ENCODE measurements around the gene SORT1.
A peak's percentile ranks its signal among the peaks of the same experiment; 100 is the strongest.

Gene SORT1

GRCh38 chr1:109433322-109433721 is 35.6 kb upstream of the SORT1 start:
- DNase-seq (ENCODE audit: low read depth) = no peak
- no peak for TF ChIP-seq CTCF (IDR thresholded peaks at IDR 0.05; ENCODE audit: low read depth, low read length, missing control alignments)

GRCh38 chr1:109432336-109432735 is 34.6 kb upstream of the SORT1 start:
- DNase-seq (ENCODE audit: low read depth) = no peak
- no peak overlapping the region for H3K4me3 ChIP-seq (ENCODE audit: low read depth, low read length)
- TF ChIP-seq CTCF (IDR thresholded peaks at IDR 0.05; ENCODE audit: low read depth, low read length, missing control alignments) = no peak

More at GRCh38 chr1:109433322-109433721, 35.6 kb upstream of the SORT1 start:
- H3K4me3 ChIP-seq (ENCODE audit: low read depth, low read length) = no peak overlapping the region

DNA sequence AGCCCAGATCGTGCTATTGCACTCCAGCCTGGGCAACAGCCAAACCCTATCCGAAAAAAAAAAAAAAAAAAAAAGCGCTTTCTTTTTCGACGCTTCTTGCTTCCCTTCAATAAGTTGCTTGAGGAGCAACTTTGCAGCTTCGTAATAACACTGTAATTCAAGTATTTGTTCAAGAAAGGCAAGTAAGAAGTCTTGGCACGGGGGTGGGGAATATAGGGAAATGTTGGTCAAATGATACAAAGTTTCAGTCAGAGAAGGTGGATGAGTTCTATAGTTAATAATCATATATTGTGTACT is 29.4 kb upstream of the SORT1 start:
- no peak for DNase-seq (ENCODE audit: low read depth)
- no peak for TF ChIP-seq CTCF (IDR thresholded peaks at IDR 0.05; ENCODE audit: low read depth, low read length, missing control alignments)
- H3K4me3 ChIP-seq (ENCODE audit: low read depth, low read length) = peak overlapping the region; percentile 94

DNA sequence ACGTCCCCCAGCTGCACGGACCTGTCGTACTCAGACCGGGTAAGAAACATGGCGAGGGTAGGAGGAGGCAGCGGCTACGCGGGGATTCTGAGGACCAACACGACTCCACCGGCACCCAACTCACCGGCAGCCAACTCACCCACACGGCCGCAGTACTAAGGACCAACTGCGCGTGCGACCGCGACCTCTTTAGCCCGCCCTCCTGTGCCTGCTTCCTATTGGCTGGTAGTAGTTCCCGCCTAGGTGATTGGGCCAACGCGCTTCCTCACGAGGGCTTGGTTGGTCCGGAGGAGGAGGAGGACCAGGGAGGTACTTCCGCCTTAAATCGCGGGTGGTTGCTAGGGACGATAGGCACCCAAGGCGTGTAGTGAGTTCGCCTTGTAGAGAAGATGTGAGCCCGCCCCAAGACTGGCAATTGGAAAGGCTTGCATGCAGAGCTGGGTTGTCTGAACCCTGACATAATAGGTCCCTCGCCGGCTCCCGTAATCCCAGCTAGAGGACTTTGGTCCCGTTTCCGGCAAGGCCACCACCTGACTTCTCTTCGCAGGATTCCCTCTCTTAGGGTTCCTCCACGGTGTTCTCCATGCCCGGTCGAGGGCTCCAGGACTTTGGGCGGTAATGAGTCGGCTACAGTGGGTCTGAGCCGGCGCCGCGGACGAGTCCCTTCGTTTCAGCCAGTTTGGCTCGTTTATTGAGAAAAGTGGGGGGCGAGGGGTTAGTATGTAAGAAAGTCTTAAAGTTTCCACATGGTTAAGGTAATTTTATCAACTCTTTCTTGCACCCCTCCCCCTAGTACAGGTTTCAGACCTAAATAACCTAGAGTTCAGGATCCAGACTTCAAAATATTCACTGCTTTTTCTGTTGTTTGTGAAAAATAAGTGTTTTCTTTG is 28.8 kb upstream of the SORT1 start, which contains the start of gene PSMA5:
TSS of gene PSMA5 (minus strand) at position 168 of the 890 bp plus-strand sequence. CDS start at position 50, 118 bp downstream.
- TF ChIP-seq CTCF (IDR thresholded peaks at IDR 0.05; ENCODE audit: low read depth, low read length, missing control alignments) = no peak
- peak; percentile 99 for DNase-seq (ENCODE audit: low read depth)
- peak within 1 kb of the TSS; percentile 94 for H3K4me3 ChIP-seq (ENCODE audit: low read depth, low read length)

DNA sequence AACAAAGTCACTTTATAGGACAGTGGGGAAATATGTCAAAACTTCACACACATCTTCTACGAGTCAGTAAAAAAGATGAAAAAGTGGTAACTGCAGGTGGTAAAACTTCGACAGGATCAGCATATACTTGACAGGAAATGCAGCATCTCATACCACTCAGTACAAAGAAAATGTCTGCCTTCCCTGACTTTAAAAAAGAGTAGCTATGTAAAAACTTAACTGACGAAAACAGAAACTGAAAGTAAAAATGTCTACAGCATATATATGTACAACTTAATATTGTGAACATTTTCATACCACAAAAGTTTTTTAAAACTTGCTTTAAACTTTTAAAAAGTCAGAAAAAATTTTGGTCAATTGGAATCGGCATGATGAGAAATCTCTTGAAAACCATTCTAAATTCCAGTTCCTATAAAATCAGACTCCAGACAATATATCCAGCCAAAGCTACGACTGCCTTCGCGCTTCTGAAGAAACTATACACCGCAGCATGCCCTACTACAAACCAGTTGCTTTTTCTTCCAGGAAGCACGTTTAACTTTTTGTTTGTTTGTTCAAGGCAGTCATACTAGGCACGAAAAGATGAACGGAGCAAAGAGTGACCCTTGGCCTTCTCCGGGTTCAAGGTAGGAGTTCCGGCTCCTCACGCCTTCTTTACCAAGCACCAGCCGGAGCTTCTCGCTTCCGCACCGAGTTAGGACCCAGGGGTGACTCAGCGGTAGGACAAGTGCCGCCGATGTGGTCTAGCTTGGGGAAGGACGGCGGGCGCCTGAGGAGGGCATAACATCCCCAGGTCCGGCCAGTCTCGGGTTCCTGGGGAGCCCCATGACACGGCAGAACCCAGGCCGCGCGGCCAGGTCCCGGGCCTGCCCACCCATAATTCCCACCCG is 27.9 kb upstream of the SORT1 start:
- TF ChIP-seq CTCF (IDR thresholded peaks at IDR 0.05; ENCODE audit: low read depth, low read length, missing control alignments) = no peak
- peak overlapping the region; percentile 94 for H3K4me3 ChIP-seq (ENCODE audit: low read depth, low read length)
- peak; percentile 33 for DNase-seq (ENCODE audit: low read depth)

GRCh38 chr1:109423498-109423897 is 25.8 kb upstream of the SORT1 start:
- DNase-seq (ENCODE audit: low read depth) = no peak
- no peak for TF ChIP-seq CTCF (IDR thresholded peaks at IDR 0.05; ENCODE audit: low read depth, low read length, missing control alignments)
- no peak overlapping the region for H3K4me3 ChIP-seq (ENCODE audit: low read depth, low read length)

Measured in GM12864 (cell line).